ENCODE results near the gene ZFP1.
A peak's percentile ranks its signal among the peaks of the same experiment; 100 is the strongest.

ZFP1 gene

GRCh38 chr16:75114179-75114945 is 34.0 kb upstream of the ZFP1 start:
- no peak overlapping the region for H3K4me3 ChIP-seq (ENCODE audit: low read length)
- DNase-seq (ENCODE audit: low read depth): no peak

DNA sequence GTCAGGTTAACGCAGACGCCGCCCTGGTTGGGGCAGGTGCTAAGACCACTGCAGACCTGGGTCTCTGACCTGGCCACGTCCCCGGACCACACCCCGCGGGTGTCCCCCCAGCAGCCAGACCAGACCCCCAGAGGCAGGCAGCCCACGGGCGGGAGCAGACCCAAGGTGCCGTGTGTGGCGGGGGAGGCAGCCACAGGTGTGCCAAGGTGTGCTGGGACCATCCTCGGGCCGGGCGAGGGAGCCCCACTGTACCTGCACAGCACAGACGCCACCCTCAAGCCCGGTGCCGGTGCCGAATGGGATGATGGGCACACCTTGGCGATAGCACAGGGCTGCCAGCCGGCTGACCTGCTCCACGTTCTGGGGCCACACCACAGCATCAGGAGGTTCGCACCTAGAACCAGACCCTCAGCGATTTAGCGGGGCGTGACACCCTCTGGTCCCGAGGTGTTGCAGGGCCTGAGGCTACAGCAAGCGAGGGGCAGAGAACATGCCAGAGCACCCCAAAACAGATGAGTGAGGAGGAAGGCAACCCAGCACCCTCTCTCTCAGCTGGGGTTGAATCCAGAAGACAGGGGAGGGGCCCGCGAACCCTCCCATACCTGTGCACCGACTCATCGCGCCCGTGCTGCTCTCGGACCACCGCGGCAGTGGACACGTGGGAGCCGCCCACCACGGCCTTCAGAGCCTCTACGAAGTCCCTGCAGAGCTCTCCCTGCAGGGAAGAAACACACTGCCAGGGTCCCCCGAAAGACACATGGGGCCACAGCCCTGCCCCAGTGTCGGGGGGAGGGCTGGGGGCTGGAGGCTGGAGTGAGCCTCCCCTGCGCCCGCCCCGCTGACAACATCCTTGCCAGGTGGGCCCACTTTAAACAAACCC is 33.1 kb upstream of the ZFP1 start:
- no peak for TF ChIP-seq CTCF (conservative IDR thresholded peaks at IDR 0.05; ENCODE audit: low read length)
- no peak overlapping the region for H3K4me3 ChIP-seq (ENCODE audit: low read length)
- DNase-seq (ENCODE audit: low read depth): no peak

More at GRCh38 chr16:75114179-75114945, 34.0 kb upstream of the ZFP1 start:
- TF ChIP-seq CTCF (conservative IDR thresholded peaks at IDR 0.05; ENCODE audit: low read length): no peak

DNA sequence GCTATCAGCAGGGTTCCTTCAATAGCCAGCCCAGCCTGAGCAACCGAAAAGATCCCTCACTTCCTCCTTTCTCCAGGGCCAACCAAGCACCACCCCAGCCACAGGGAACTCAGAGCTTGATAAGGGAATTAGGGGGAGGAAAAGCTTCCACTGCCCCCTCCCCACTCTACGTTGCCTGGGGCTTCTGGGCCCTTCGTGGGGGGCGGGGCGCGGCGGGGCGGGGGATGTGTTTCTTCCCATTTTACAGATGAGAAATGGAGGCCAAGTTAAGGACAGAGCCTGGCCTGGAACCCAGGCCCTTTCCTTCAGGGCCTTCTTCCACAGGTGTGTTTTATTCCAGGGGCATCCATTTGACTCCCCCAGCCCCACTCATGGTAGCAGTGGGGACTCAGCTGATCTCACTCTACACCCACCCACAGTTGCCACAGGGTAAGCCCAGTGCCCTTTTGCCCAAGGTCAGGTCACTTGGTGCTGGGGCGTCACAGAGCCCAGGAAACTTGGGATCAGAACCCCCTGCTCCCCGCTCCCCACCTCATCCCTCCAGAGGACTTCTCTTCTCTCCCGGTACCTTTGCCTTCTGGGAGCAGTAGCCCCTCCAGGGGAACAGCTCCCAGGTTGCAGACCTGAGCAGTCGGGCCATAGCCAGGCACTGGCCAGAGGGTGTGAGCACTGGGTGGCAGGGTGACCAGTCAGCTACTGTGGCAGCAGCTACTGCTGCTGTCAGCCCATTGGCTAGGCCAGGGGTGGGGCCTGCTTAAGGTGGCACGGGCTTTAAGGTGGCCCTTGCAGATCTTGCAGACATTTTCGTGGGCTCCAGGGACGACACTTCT is 32.0 kb upstream of the ZFP1 start, which contains the start of gene LDHD:
TSS of gene LDHD (minus strand) at position 700 of the 830 bp plus-strand sequence. CDS start at position 640, 60 bp downstream.
- DNase-seq (ENCODE audit: low read depth): peak; percentile 62
- peak within 1 kb of the TSS; percentile 60 for H3K4me3 ChIP-seq (ENCODE audit: low read length)
- no peak for TF ChIP-seq CTCF (conservative IDR thresholded peaks at IDR 0.05; ENCODE audit: low read length)

GRCh38 chr16:75116911-75117245 is 31.4 kb upstream of the ZFP1 start:
- TF ChIP-seq CTCF (conservative IDR thresholded peaks at IDR 0.05; ENCODE audit: low read length): no peak
- H3K4me3 ChIP-seq (ENCODE audit: low read length): no peak overlapping the region
- no peak for DNase-seq (ENCODE audit: low read depth)

GRCh38 chr16:75118943-75119539 is 29.3 kb upstream of the ZFP1 start:
- no peak for TF ChIP-seq CTCF (conservative IDR thresholded peaks at IDR 0.05; ENCODE audit: low read length)
- no peak overlapping the region for H3K4me3 ChIP-seq (ENCODE audit: low read length)
- no peak for DNase-seq (ENCODE audit: low read depth)

DNA sequence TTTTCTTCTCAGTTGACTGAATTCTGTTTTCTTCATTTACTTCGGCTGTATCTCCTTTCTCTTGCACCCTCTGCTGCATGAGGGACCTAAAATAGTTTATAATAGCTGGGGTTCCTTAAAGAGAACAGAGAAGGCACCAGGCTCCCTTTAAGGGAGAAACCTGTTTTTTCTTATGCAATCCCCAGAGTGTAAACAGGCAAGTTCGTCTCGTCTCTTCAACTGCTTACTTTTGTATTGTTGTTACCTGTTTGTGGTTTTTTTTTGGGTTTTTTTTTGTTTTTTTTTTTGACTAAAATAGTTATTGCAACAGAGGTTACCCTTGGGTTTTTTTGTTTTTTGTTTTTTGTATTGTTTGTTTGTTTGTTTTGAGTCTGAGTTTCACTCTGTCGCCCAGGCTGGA is 28.1 kb upstream of the ZFP1 start:
- H3K4me3 ChIP-seq (ENCODE audit: low read length): no peak overlapping the region
- no peak for DNase-seq (ENCODE audit: low read depth)
- TF ChIP-seq CTCF (conservative IDR thresholded peaks at IDR 0.05; ENCODE audit: low read length): no peak
